HepG2 (cell line): Measurements from ENCODE around the gene HAUS7.

ENCODE experiments used
- FOXK2 ChIP-seq: fragments of 450-650 bp; IDR thresholded peaks from 2 replicates; pipeline ENCODE4 v1.6.1; 2016
- KMT2A ChIP-seq: sonication (generic); formaldehyde crosslinking; IDR thresholded peaks from 2 replicates; pipeline ENCODE4 v1.4.0; 2020; ENCODE audit warnings: missing genetic modification reagents
- XRCC5 ChIP-seq: fragments of 200-400 bp; formaldehyde crosslinking; optimal IDR thresholded peaks from 2 replicates; pipeline ENCODE3; 2017; ENCODE audit warnings: mild to moderate bottlenecking, low read length
- ZNF143 ChIP-seq: sonication (generic); formaldehyde crosslinking; IDR thresholded peaks from 2 replicates; pipeline ENCODE4 v1.4.0; 2020; ENCODE audit warnings: missing genetic modification reagents
- TF ChIP-seq, protein P1 (sequence below): sonication (generic); formaldehyde crosslinking; IDR thresholded peaks from 2 replicates; pipeline ENCODE4 v1.4.0; 2020; ENCODE audit warnings: missing genetic modification reagents, borderline replicate concordance
- TF ChIP-seq, protein P2 (sequence below): sonication (generic); formaldehyde crosslinking; IDR thresholded peaks from 2 replicates; pipeline ENCODE4 v1.5.0; 2020; ENCODE audit warnings: mild to moderate bottlenecking, missing genetic modification reagents, moderate library complexity

DNA sequence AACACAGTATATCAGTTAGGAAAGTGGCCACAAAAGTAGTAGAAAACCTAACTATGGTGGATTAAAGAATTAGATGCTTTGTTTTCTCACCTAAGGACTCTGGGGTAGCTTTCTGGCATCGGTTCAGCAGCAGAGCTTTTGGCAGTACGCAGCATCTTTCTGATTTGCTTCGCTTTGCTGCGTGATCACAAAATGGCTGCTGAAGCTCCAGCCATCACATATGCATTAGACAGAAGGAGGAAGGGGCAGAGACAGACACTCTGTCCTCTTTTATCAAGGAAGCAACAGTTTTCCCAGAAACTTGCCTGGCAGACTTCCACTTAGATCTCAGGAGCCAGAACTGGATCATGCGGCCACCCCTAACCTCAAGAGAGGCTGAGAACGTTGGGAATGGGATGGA lies 39.6 kb downstream of the HAUS7 start:
- TF ChIP-seq XRCC5 = no peak
- no peak for TF ChIP-seq KMT2A (CRISPR knock-in tag)
- TF ChIP-seq, protein P1, sequence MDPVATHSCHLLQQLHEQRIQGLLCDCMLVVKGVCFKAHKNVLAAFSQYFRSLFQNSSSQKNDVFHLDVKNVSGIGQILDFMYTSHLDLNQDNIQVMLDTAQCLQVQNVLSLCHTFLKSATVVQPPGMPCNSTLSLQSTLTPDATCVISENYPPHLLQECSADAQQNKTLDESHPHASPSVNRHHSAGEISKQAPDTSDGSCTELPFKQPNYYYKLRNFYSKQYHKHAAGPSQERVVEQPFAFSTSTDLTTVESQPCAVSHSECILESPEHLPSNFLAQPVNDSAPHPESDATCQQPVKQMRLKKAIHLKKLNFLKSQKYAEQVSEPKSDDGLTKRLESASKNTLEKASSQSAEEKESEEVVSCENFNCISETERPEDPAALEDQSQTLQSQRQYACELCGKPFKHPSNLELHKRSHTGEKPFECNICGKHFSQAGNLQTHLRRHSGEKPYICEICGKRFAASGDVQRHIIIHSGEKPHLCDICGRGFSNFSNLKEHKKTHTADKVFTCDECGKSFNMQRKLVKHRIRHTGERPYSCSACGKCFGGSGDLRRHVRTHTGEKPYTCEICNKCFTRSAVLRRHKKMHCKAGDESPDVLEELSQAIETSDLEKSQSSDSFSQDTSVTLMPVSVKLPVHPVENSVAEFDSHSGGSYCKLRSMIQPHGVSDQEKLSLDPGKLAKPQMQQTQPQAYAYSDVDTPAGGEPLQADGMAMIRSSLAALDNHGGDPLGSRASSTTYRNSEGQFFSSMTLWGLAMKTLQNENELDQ = no peak
- no peak for TF ChIP-seq FOXK2
- TF ChIP-seq, protein P2, sequence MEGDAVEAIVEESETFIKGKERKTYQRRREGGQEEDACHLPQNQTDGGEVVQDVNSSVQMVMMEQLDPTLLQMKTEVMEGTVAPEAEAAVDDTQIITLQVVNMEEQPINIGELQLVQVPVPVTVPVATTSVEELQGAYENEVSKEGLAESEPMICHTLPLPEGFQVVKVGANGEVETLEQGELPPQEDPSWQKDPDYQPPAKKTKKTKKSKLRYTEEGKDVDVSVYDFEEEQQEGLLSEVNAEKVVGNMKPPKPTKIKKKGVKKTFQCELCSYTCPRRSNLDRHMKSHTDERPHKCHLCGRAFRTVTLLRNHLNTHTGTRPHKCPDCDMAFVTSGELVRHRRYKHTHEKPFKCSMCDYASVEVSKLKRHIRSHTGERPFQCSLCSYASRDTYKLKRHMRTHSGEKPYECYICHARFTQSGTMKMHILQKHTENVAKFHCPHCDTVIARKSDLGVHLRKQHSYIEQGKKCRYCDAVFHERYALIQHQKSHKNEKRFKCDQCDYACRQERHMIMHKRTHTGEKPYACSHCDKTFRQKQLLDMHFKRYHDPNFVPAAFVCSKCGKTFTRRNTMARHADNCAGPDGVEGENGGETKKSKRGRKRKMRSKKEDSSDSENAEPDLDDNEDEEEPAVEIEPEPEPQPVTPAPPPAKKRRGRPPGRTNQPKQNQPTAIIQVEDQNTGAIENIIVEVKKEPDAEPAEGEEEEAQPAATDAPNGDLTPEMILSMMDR (CRISPR knock-in tag) = no peak
- no peak for TF ChIP-seq ZNF143 (CRISPR knock-in tag)
